OCI-LY7 (cell line): Measurements from ENCODE around the gene GPATCH8.

Source experiments
- EZH2phosphoT487 ChIP-seq: fragments of 200-600 bp; sonication (generic); IDR thresholded peaks from 2 replicates; pipeline ENCODE4 v1.6.1; 2018; ENCODE audit warnings: low read depth, borderline replicate concordance, mild to moderate bottlenecking, mixed run types, antibody characterized with exemption, low read length, moderate library complexity, mixed read lengths
- TF ChIP-seq, protein P1 (sequence below): fragments of 200-600 bp; sonication (generic); conservative IDR thresholded peaks from 2 replicates; pipeline ENCODE4 v1.5.1; 2014; ENCODE audit warnings: mild to moderate bottlenecking, antibody characterized with exemption, low read length, moderate library complexity, mixed read lengths

DNA sequence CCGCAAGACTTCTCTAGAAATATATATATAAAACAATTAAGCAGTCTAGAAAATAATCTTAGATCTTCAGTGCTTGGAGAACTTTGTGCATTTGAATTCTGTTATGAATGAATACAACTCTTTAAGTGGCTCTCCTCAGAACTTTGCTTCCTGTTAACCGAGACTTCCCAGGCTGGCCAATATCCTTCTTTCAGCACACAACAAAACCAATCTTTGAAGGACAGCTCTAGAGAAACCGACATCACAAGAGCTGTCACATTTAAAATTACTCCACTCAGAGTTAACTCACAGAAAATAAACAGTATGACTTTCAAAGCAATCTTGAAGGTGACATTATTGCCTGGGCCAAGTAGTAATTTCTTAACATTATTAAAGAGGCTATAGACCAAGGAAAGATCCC lies 64.0 kb downstream of the GPATCH8 start:
- TF ChIP-seq, protein P1, sequence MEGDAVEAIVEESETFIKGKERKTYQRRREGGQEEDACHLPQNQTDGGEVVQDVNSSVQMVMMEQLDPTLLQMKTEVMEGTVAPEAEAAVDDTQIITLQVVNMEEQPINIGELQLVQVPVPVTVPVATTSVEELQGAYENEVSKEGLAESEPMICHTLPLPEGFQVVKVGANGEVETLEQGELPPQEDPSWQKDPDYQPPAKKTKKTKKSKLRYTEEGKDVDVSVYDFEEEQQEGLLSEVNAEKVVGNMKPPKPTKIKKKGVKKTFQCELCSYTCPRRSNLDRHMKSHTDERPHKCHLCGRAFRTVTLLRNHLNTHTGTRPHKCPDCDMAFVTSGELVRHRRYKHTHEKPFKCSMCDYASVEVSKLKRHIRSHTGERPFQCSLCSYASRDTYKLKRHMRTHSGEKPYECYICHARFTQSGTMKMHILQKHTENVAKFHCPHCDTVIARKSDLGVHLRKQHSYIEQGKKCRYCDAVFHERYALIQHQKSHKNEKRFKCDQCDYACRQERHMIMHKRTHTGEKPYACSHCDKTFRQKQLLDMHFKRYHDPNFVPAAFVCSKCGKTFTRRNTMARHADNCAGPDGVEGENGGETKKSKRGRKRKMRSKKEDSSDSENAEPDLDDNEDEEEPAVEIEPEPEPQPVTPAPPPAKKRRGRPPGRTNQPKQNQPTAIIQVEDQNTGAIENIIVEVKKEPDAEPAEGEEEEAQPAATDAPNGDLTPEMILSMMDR = no peak
- no peak for TF ChIP-seq EZH2phosphoT487
